ENCODE data around the gene LRRFIP2. TPM values are rescaled to one million over a fixed set of nuclear protein-coding genes. Genes with fewer than 3 reads are reported as not detected.

Gene LRRFIP2
- total and polyA plus RNA-seq, 2 of the 4 experiments (the other 2 are of a cell fraction) = 20.6 to 31.0 TPM

GRCh38 chr3:37149257-37149656 lies 25.1 kb downstream of the LRRFIP2 start:
- in situ Hi-C loops (cut with MboI; ENCODE audit: low sequenced_read_pairs) (no loop called here), dilution Hi-C loops (cut with HindIII; ENCODE audit: low sequenced_read_pairs, unreplicated experiment) (no loop called here), intact Hi-C loops (cut with micrococcal nuclease) (no loop called here)
- DNase-seq (no peak), ATAC-seq (ENCODE audit: low read depth) (no peak)
- H4K20me1 ChIP-seq (ENCODE audit: insufficient read depth, low read length) = no peaks in the 10 kb centered on the region; the same call in 1 of the 2 replicates
- no peak overlapping the region for H2AFZ ChIP-seq (replicated peaks; ENCODE audit: low read length, poor library complexity)
- no peak overlapping the region for H3K4me3 ChIP-seq (ENCODE audit: insufficient read depth, low read depth, low read length)
- no peaks in the 10 kb centered on the region for H3K9me1 ChIP-seq (ENCODE audit: insufficient read depth, low read length)
- no peak overlapping the region for H4K8ac ChIP-seq (ENCODE audit: low read depth in 2 of 2, low read length in 2 of 2)
- no peak overlapping the region for H2AK5ac ChIP-seq (ENCODE audit: low read depth, low read length)
- no TSS peak for BruUV-seq (replicated peaks)
- no peak overlapping the region for H2AK9ac ChIP-seq (replicated peaks; ENCODE audit: low read depth, low read length, poor library complexity)
- H3K4ac ChIP-seq (ENCODE audit: low read depth, low read length) = no peak overlapping the region
- no CpG with 5 or more reads among the region's 4 CpGs for WGBS, 2 experiments (ENCODE audit: extremely low coverage in 2 of 2, insufficient read length in 1 of 2)
- H3K9ac ChIP-seq (ENCODE audit: low read depth, low read length) = no peak overlapping the region
- no peak overlapping the region for H4K91ac ChIP-seq (ENCODE audit: insufficient read depth, low read depth, low read length)
- no peak overlapping the region for H3K27ac ChIP-seq (ENCODE audit: insufficient read depth, low read length)
- no peak overlapping the region for H2BK15ac ChIP-seq (ENCODE audit: low read depth, low read length)
- H3K27me3 ChIP-seq (ENCODE audit: control insufficient read depth, insufficient read depth, low read length) = no peaks in the 10 kb centered on the region
- no peak overlapping the region for H4K5ac ChIP-seq (ENCODE audit: low read depth, low read length)
- peaks cover 12% of the 10 kb centered on the region for H3K36me3 ChIP-seq (ENCODE audit: control insufficient read depth, insufficient read depth, low read length)
- no peaks in the 10 kb centered on the region for H3K9me3 ChIP-seq (ENCODE audit: control insufficient read depth, insufficient read depth, low read length)
- TF ChIP-seq USF2 (IDR thresholded peaks at IDR 0.05; ENCODE audit: low read depth, low read length) (no peak), BHLHE40 (IDR thresholded peaks at IDR 0.05; ENCODE audit: low read depth, low read length) (no peak), ELK1 (IDR thresholded peaks at IDR 0.05; ENCODE audit: borderline replicate concordance, low read depth, low read length) (no peak), NFE2L2 (IDR thresholded peaks at IDR 0.05; ENCODE audit: low read depth, low read length) (no peak), POLR2A (IDR thresholded peaks at IDR 0.05; ENCODE audit: low read depth, low read length) (no peak), FOS (IDR thresholded peaks at IDR 0.05; ENCODE audit: low read depth, low read length) (no peak)
- H3K18ac ChIP-seq (ENCODE audit: low read depth, low read length) = no peak overlapping the region
- H3K4me2 ChIP-seq (ENCODE audit: low read depth, low read length) = no peak overlapping the region
- ChIA-PET CTCF (no interaction called here), POLR2A (ENCODE audit: unreplicated experiment) (no interaction called here)
- H3K14ac ChIP-seq (replicated peaks; ENCODE audit: low read depth, low read length) = no peak overlapping the region
- no peak overlapping the region for H3K56ac ChIP-seq (ENCODE audit: extremely low read depth, insufficient read depth, low read length)
- H2BK5ac ChIP-seq (ENCODE audit: low read depth, low read length, poor library complexity, severe bottlenecking) = no peak overlapping the region
- H2BK120ac ChIP-seq (ENCODE audit: low read depth, low read length) = no peak overlapping the region
- H3K4me1 ChIP-seq (ENCODE audit: control insufficient read depth, insufficient read depth, low read length) = no peaks in the 10 kb centered on the region
- no peak overlapping the region for H2BK20ac ChIP-seq (ENCODE audit: low read depth, low read length)
- H3K23ac ChIP-seq (ENCODE audit: low read depth, low read length) = no peak overlapping the region
- peaks cover 30 to 60% of the 10 kb centered on the region in 2 experiments for H3K79me1 ChIP-seq (ENCODE audit: low read depth in 1 of 2, low read length in 2 of 2)

Data from IMR-90 (cell line).